ENCODE data around the gene ZNF521. TPM values are rescaled to one million over a fixed set of nuclear protein-coding genes. Genes with fewer than 3 reads are reported as not detected.

ZNF521 gene
- total RNA-seq, 1 donor from 2014 or later, result 48.0 TPM

DNA sequence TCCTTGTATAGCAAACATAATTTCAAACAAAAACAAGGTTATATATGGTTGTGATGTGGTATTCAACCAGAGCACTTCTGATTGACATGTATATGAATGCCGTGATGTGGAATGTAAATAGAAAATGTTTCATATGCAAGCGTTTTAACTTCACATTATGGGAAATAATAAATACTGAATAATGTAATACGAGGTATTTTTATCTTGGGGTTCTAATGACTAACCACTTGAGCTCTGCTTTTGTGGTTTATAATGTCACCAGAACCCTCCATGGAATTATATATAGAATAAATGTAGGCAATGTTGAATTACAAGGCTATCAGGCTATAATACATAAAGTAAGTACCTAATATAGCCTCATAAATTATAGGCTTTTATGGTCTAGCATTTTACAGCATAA, 72.4 kb downstream of the ZNF521 start:
- H3K27me3 Mint-ChIP-seq (ENCODE audit: low read depth, unreplicated experiment), result no peaks in the 10 kb centered on the region
- no peaks in the 10 kb centered on the region for H3K79me2 ChIP-seq (ENCODE audit: insufficient read depth, low read length)
- peaks cover 25% of the 10 kb centered on the region for H3K4me1 Mint-ChIP-seq (ENCODE audit: low read depth, unreplicated experiment)
- FAIRE-seq (peak; percentile 68), DNase-seq (ENCODE audit: low read depth) (peak; percentile 20)
- H3K9ac ChIP-seq (ENCODE audit: low read length), result no peak overlapping the region
- no peaks in the 10 kb centered on the region for H3K36me3 Mint-ChIP-seq (ENCODE audit: low read depth, unreplicated experiment)
- peak overlapping the region; percentile 53 for H3K4me2 ChIP-seq (ENCODE audit: low read length)
- no peak overlapping the region for H3K4me3 Mint-ChIP-seq (ENCODE audit: unreplicated experiment)
- no peak overlapping the region for H2AFZ ChIP-seq (ENCODE audit: low read depth, low read length)
- H4K20me1 ChIP-seq (ENCODE audit: insufficient read depth, low read length), result no peaks in the 10 kb centered on the region
- no peaks in the 10 kb centered on the region for H3K36me3 ChIP-seq (ENCODE audit: insufficient read depth, low read length)
- H3K9me3 ChIP-seq (ENCODE audit: insufficient read depth, low read depth, low read length), result no peaks in the 10 kb centered on the region
- H3K9me3 Mint-ChIP-seq (ENCODE audit: unreplicated experiment), result no peaks in the 10 kb centered on the region
- TF ChIP-seq EZH2 (IDR thresholded peaks at IDR 0.05; ENCODE audit: insufficient read depth, low read length), result no peak
- TF ChIP-seq, protein P1, sequence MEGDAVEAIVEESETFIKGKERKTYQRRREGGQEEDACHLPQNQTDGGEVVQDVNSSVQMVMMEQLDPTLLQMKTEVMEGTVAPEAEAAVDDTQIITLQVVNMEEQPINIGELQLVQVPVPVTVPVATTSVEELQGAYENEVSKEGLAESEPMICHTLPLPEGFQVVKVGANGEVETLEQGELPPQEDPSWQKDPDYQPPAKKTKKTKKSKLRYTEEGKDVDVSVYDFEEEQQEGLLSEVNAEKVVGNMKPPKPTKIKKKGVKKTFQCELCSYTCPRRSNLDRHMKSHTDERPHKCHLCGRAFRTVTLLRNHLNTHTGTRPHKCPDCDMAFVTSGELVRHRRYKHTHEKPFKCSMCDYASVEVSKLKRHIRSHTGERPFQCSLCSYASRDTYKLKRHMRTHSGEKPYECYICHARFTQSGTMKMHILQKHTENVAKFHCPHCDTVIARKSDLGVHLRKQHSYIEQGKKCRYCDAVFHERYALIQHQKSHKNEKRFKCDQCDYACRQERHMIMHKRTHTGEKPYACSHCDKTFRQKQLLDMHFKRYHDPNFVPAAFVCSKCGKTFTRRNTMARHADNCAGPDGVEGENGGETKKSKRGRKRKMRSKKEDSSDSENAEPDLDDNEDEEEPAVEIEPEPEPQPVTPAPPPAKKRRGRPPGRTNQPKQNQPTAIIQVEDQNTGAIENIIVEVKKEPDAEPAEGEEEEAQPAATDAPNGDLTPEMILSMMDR (IDR thresholded peaks at IDR 0.05; ENCODE audit: insufficient read depth, low read depth, low read length), result no peak
- no peaks in the 10 kb centered on the region for H3K27me3 ChIP-seq (ENCODE audit: insufficient read depth, low read length)
- H3K4me1 ChIP-seq (ENCODE audit: insufficient read depth, low read length), result peaks cover 14% of the 10 kb centered on the region
- H3K27ac Mint-ChIP-seq (ENCODE audit: unreplicated experiment), result no peak overlapping the region
- H3K27ac ChIP-seq (ENCODE audit: low read depth, low read length), result no peak overlapping the region
- no peak overlapping the region for H3K4me3 ChIP-seq (ENCODE audit: insufficient read depth, low read depth, low read length)

DNA sequence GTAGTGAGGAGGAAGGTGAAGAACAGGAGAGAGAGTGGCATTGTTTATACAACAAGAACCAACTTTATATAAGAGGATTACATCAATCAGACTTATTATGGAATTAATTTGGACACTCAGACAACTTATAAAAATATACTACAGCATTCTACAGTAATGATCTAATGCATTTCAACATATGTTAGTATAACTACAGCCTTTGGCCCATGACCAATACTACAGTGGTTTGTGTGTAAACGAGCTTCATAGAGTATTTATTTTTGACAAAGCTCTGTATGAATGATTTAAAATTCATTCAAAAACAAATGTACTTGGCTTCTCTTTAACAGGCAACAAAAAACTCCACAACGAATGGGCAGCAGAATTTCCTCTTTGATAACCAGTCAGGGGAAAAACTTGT, 72.8 kb downstream of the ZNF521 start:
- H3K36me3 Mint-ChIP-seq (ENCODE audit: low read depth, unreplicated experiment), result no peaks in the 10 kb centered on the region
- FAIRE-seq, result no peak
- Histone ChIP-seq H3K36me3 (ENCODE audit: insufficient read depth, low read length) (no peaks in the 10 kb centered on the region), H3K9me3 (ENCODE audit: insufficient read depth, low read depth, low read length) (no peaks in the 10 kb centered on the region), H3K27ac (ENCODE audit: low read depth, low read length) (no peak overlapping the region), H3K4me1 (ENCODE audit: insufficient read depth, low read length) (peaks cover 14% of the 10 kb centered on the region), H4K20me1 (ENCODE audit: insufficient read depth, low read length) (no peaks in the 10 kb centered on the region), H3K9ac (ENCODE audit: low read length) (no peak overlapping the region), H3K4me2 (ENCODE audit: low read length) (peak overlapping the region; percentile 53), H3K79me2 (ENCODE audit: insufficient read depth, low read length) (no peaks in the 10 kb centered on the region), H3K27me3 (ENCODE audit: insufficient read depth, low read length) (no peaks in the 10 kb centered on the region), H2AFZ (ENCODE audit: low read depth, low read length) (no peak overlapping the region), H3K4me3 (ENCODE audit: insufficient read depth, low read depth, low read length) (no peak overlapping the region)
- H3K9me3 Mint-ChIP-seq (ENCODE audit: unreplicated experiment), result no peaks in the 10 kb centered on the region
- no peak overlapping the region for H3K27ac Mint-ChIP-seq (ENCODE audit: unreplicated experiment)
- peak; percentile 23 for DNase-seq (ENCODE audit: low read depth)
- H3K4me3 Mint-ChIP-seq (ENCODE audit: unreplicated experiment), result no peak overlapping the region
- H3K4me1 Mint-ChIP-seq (ENCODE audit: low read depth, unreplicated experiment), result peaks cover 28% of the 10 kb centered on the region
- TF ChIP-seq, protein P1 (IDR thresholded peaks at IDR 0.05; ENCODE audit: insufficient read depth, low read depth, low read length), result no peak
- TF ChIP-seq EZH2 (IDR thresholded peaks at IDR 0.05; ENCODE audit: insufficient read depth, low read length), result no peak
- H3K27me3 Mint-ChIP-seq (ENCODE audit: low read depth, unreplicated experiment), result no peaks in the 10 kb centered on the region

DNA sequence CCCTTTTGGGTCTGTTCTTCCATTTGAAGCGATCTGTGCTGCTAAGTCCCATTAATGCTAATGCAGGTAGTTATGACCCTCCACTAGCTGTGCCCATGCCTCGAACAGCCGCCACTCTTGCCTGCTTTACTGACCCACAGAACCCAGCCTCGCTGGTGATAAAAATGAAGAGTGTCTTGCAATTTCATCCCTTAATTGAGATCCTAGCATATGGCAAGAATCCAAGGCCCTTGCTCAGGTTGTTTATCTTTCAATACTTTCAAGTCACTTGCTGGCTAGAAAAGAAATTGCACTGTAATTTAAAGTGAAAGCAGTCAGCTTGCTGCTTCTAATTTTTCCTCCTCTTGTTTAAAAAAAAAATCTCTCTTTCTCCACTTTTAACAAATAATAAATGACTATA, 73.6 kb downstream of the ZNF521 start:
- Mint-ChIP-seq H3K36me3 (ENCODE audit: low read depth, unreplicated experiment) (no peaks in the 10 kb centered on the region), H3K27me3 (ENCODE audit: low read depth, unreplicated experiment) (no peaks in the 10 kb centered on the region), H3K4me3 (ENCODE audit: unreplicated experiment) (no peak overlapping the region), H3K9me3 (ENCODE audit: unreplicated experiment) (no peaks in the 10 kb centered on the region), H3K4me1 (ENCODE audit: low read depth, unreplicated experiment) (peaks cover 31% of the 10 kb centered on the region), H3K27ac (ENCODE audit: unreplicated experiment) (no peak overlapping the region)
- Histone ChIP-seq H4K20me1 (ENCODE audit: insufficient read depth, low read length) (no peaks in the 10 kb centered on the region), H2AFZ (ENCODE audit: low read depth, low read length) (no peak overlapping the region), H3K4me3 (ENCODE audit: insufficient read depth, low read depth, low read length) (no peak overlapping the region), H3K36me3 (ENCODE audit: insufficient read depth, low read length) (no peaks in the 10 kb centered on the region), H3K27me3 (ENCODE audit: insufficient read depth, low read length) (no peaks in the 10 kb centered on the region), H3K79me2 (ENCODE audit: insufficient read depth, low read length) (no peaks in the 10 kb centered on the region), H3K4me2 (ENCODE audit: low read length) (peak overlapping the region; percentile 53), H3K9me3 (ENCODE audit: insufficient read depth, low read depth, low read length) (no peaks in the 10 kb centered on the region), H3K4me1 (ENCODE audit: insufficient read depth, low read length) (peaks cover 14% of the 10 kb centered on the region), H3K27ac (ENCODE audit: low read depth, low read length) (no peak overlapping the region), H3K9ac (ENCODE audit: low read length) (no peak overlapping the region)
- FAIRE-seq, result no peak
- no peak for TF ChIP-seq EZH2 (IDR thresholded peaks at IDR 0.05; ENCODE audit: insufficient read depth, low read length)
- no peak for DNase-seq (ENCODE audit: low read depth)
